Measurements from ENCODE around the gene DCAF16. TPM values are rescaled to one million over a fixed set of nuclear protein-coding genes. Genes with fewer than 3 reads are reported as not detected.

Gene DCAF16
- total and polyA plus RNA-seq, 4 experiments from 2014 or later: 13.4 to 74.9 (median 47.4) TPM

Other genes with a start within 250 kb of the DCAF16 start
- 10 to 100 TPM; 25.6 to 27.6 TPM for gene LAP3, start 233.6 kb downstream of the DCAF16 start, total RNA-seq
- 10 to 100 TPM; 42.6 to 71.3 TPM for gene LAP3, start 233.6 kb downstream of the DCAF16 start, polyA plus RNA-seq
- gene MED28, start 196.1 kb downstream of the DCAF16 start, total RNA-seq: 10 to 100 TPM; 85.4 to 87.0 TPM
- 10 to 100 TPM; 44.2 to 47.8 TPM for gene MED28, start 196.1 kb downstream of the DCAF16 start, polyA plus RNA-seq
- not detected for gene FAM184B, start 29.1 kb downstream of the DCAF16 start, total RNA-seq
- gene FAM184B, start 29.1 kb downstream of the DCAF16 start, polyA plus RNA-seq: not detected
- under 1 TPM; 0.20 to 0.83 TPM for gene NCAPG, start 222 bp upstream of the DCAF16 start, total RNA-seq
- under 1 TPM in 1 of 2 donors, not detected in 1; 0.37 TPM for gene NCAPG, start 222 bp upstream of the DCAF16 start, polyA plus RNA-seq
- 10 to 100 TPM; 11.3 to 14.5 TPM for gene LCORL, start 211.0 kb upstream of the DCAF16 start, total RNA-seq
- gene LCORL, start 211.0 kb upstream of the DCAF16 start, polyA plus RNA-seq: 1 to 10 TPM; 5.9 to 6.8 TPM